ENCODE results near the gene RPS25.

GRCh38 chr11:119031912-119032280, 13.8 kb upstream of the RPS25 start:
- TF ChIP-seq POLR2A (IDR thresholded peaks at IDR 0.05; ENCODE audit: low read length) (no peak), GATA1 (IDR thresholded peaks at IDR 0.05; ENCODE audit: low read depth, low read length) (no peak)

Measured in erythroblast (primary cell).